A549 (cell line): ENCODE measurements around the gene PAQR8. TPM values are rescaled to one million over a fixed set of nuclear protein-coding genes. Genes with fewer than 3 reads are reported as not detected.

Source experiments
- ATAC-seq, 2 experiments: fragments of 200-7000 bp in 1 of 2; fragments of >200 bp in 1 of 2; cut with Nextera tagmentation in 1 of 2; cut with Tn5 transposase in 1 of 2; 3 replicates each; pipeline versions ENCODE4 v1.8.0 to v1.9.1; 2018 to 2020; ENCODE audit warnings: mild to moderate bottlenecking in 1 of 2, moderate library complexity in 1 of 2
- CTCF ChIA-PET: fragments of 300-600 bp; sonication (Branson Sonifier 250); formaldehyde crosslinking; extraction: SDS; loops from one replicate; lab custom pipeline; 2021; ENCODE audit warnings: antibody characterized with exemption, inconsistent platforms; lab: Yijun Ruan, JAX
- POLR2A ChIA-PET: fragments of 350-600 bp; formaldehyde crosslinking; extraction: SDS; loops from one replicate; lab custom pipeline; 2021; ENCODE audit warnings: antibody characterized with exemption, inconsistent platforms; lab: Yijun Ruan, JAX
- DNase-seq, 2 experiments: peaks; one replicate each; pipeline versions ENCODE4 v3.0.0 to v3.0.0-alpha.2; 2011 to 2016; ENCODE audit warnings: low read depth in 1 of 2, low spot score in 1 of 2
- FAIRE-seq: peaks from 2 replicates; lab custom pipeline; 2011; peaks lifted over from hg19 to GRCh38; lab: Jason Lieb, UNC
- H3K27ac ChIP-seq, 2 experiments: fragments of >200 bp; sonication (Bioruptor Twin); formaldehyde crosslinking; 3 replicates each; pipeline ENCODE4 v1.5.1; 2016 to 2017
- H3K4me1 ChIP-seq: fragments of >200 bp; sonication (Bioruptor Twin); formaldehyde crosslinking; 3 replicates; pipeline ENCODE4 v1.6.1; 2016
- H3K4me2 ChIP-seq: fragments of >200 bp; sonication (Bioruptor Twin); formaldehyde crosslinking; 3 replicates; pipeline ENCODE4 v1.6.1; 2016
- H3K4me3 ChIP-seq: fragments of >200 bp; sonication (Bioruptor Twin); formaldehyde crosslinking; 3 replicates; pipeline ENCODE4 v1.5.1; 2016
- H3K9me3 ChIP-seq: fragments of >200 bp; sonication (Bioruptor Twin); formaldehyde crosslinking; 3 replicates; pipeline ENCODE4 v1.6.1; 2016
- ATOH8 ChIP-seq: fragments of 250-450 bp; sonication (Bioruptor Pico); IDR thresholded peaks from 2 replicates; pipeline ENCODE4 v1.5.0; 2020; ENCODE audit warnings: low read depth, mild to moderate bottlenecking, moderate library complexity
- BHLHE40 ChIP-seq: IDR thresholded peaks from 2 replicates; pipeline ENCODE4 v1.6.1; 2012; ENCODE audit warnings: low read depth, low read length, inconsistent platforms
- CHD2 ChIP-seq: fragments of 150-350 bp; IDR thresholded peaks from 2 replicates; pipeline ENCODE4 v1.6.1; 2014; ENCODE audit warnings: low read length; ENCODE audit not compliant: partially characterized antibody
- E2F6 ChIP-seq: IDR thresholded peaks from 2 replicates; pipeline ENCODE4 v1.6.1; 2012; ENCODE audit warnings: low read depth, borderline replicate concordance
- EHF ChIP-seq: fragments of 250-450 bp; sonication (Bioruptor Pico); IDR thresholded peaks from 2 replicates; pipeline ENCODE4 v1.5.0; 2020; ENCODE audit warnings: mild to moderate bottlenecking
- ELK1 ChIP-seq: fragments of 150-350 bp; IDR thresholded peaks from 2 replicates; pipeline ENCODE4 v1.6.1; 2014; ENCODE audit warnings: low read depth, mild to moderate bottlenecking, low read length
- ESRRA ChIP-seq: fragments of 150-350 bp; IDR thresholded peaks from 2 replicates; pipeline ENCODE4 v1.6.1; 2014; ENCODE audit warnings: mild to moderate bottlenecking, low read length, borderline replicate concordance
- FOSB ChIP-seq: fragments of 250-450 bp; sonication (Bioruptor Pico); IDR thresholded peaks from 2 replicates; pipeline ENCODE4 v1.5.0; 2020; ENCODE audit warnings: mild to moderate bottlenecking, moderate library complexity
- FOSL2 ChIP-seq, 2 experiments: fragments of 450-650 bp in 1 of 2; fragments of >200 bp in 1 of 2; sonication (Bioruptor Twin) in 1 of 2; formaldehyde crosslinking; IDR thresholded peaks; 2 replicates each; pipeline versions ENCODE4 v1.5.0 to v1.6.1; 2016 to 2020; ENCODE audit warnings: mild to moderate bottlenecking in 1 of 2, moderate library complexity in 1 of 2
- GATA3 ChIP-seq: IDR thresholded peaks from 2 replicates; pipeline ENCODE4 v1.6.1; 2012; ENCODE audit warnings: borderline replicate concordance
- HEYL ChIP-seq: fragments of 250-450 bp; sonication (Bioruptor Pico); IDR thresholded peaks from 2 replicates; pipeline ENCODE4 v1.8.0; 2021; ENCODE audit warnings: mild to moderate bottlenecking, moderate library complexity
- HOXB13 ChIP-seq: fragments of 250-450 bp; sonication (Bioruptor Pico); IDR thresholded peaks from 2 replicates; pipeline ENCODE4 v1.5.0; 2020; ENCODE audit warnings: low read depth, mild to moderate bottlenecking, moderate library complexity
- JUN ChIP-seq, 2 experiments: fragments of >200 bp; sonication (Bioruptor Twin); formaldehyde crosslinking; IDR thresholded peaks; 2 replicates in 1 of 2; 3 replicates in 1 of 2; pipeline ENCODE4 v1.6.1; 2016 to 2017
- KDM1A ChIP-seq: fragments of 200-600 bp; sonication (generic); IDR thresholded peaks from 2 replicates; pipeline ENCODE4 v1.6.1; 2016; ENCODE audit warnings: low read depth, mild to moderate bottlenecking
- MAFK ChIP-seq: fragments of 450-650 bp; IDR thresholded peaks from 2 replicates; pipeline ENCODE4 v1.6.1; 2014; ENCODE audit not compliant: partially characterized antibody
- MYC ChIP-seq: IDR thresholded peaks from 2 replicates; pipeline ENCODE4 v1.6.1; 2012; ENCODE audit warnings: mild to moderate bottlenecking, inconsistent platforms, low read length, improper control_type of control experiment, borderline replicate concordance
- NR3C1 ChIP-seq: fragments of >200 bp; sonication (Bioruptor Twin); formaldehyde crosslinking; IDR thresholded peaks from 3 replicates; pipeline ENCODE4 v1.6.1; 2017
- PHF8 ChIP-seq: fragments of 200-600 bp; sonication (generic); IDR thresholded peaks from 2 replicates; pipeline ENCODE4 v1.6.1; 2016; ENCODE audit warnings: low read depth, mild to moderate bottlenecking, antibody characterized with exemption, moderate library complexity, borderline replicate concordance
- POLR2A ChIP-seq: IDR thresholded peaks from 2 replicates; pipeline ENCODE4 v1.6.1; 2012; ENCODE audit warnings: mild to moderate bottlenecking, low read length
- POLR2AphosphoS2 ChIP-seq: conservative IDR thresholded peaks from 2 replicates; pipeline ENCODE4 v1.6.1; 2012; ENCODE audit warnings: low read length, improper control_type of control experiment, inconsistent platforms
- RAD21 ChIP-seq, 2 experiments: fragments of >200 bp in 1 of 2; sonication (Bioruptor Twin) in 1 of 2; formaldehyde crosslinking in 1 of 2; IDR thresholded peaks in 1 of 2; conservative IDR thresholded peaks in 1 of 2; 2 replicates in 1 of 2; 3 replicates in 1 of 2; pipeline ENCODE4 v1.6.1; 2012 to 2018; ENCODE audit warnings: inconsistent platforms in 1 of 2
- RCOR1 ChIP-seq: fragments of 150-350 bp; IDR thresholded peaks from 2 replicates; pipeline ENCODE4 v1.6.1; 2014; ENCODE audit warnings: antibody characterized with exemption, low read length, low read depth
- RFX5 ChIP-seq: fragments of 450-650 bp; IDR thresholded peaks from 2 replicates; pipeline ENCODE4 v1.7.1; 2014; ENCODE audit warnings: antibody characterized with exemption, mild to moderate bottlenecking, moderate library complexity
- SREBF2 ChIP-seq: fragments of 450-650 bp; IDR thresholded peaks from 2 replicates; pipeline ENCODE4 v1.6.1; 2014; ENCODE audit warnings: mild to moderate bottlenecking, moderate library complexity
- TP53 ChIP-seq: fragments of 250-450 bp; sonication (Bioruptor Pico); IDR thresholded peaks from 2 replicates; pipeline ENCODE4 v1.5.0; 2021; ENCODE audit warnings: mild to moderate bottlenecking, moderate library complexity
- USF2 ChIP-seq: fragments of 450-650 bp; IDR thresholded peaks from 2 replicates; pipeline ENCODE4 v1.6.1; 2014; ENCODE audit warnings: antibody characterized with exemption
- ZNF302 ChIP-seq: fragments of 250-450 bp; sonication (Bioruptor Pico); IDR thresholded peaks from 2 replicates; pipeline ENCODE4 v1.9.0; 2021; ENCODE audit warnings: inconsistent platforms, mild to moderate bottlenecking, moderate library complexity
- ZSCAN20 ChIP-seq: fragments of 250-450 bp; sonication (Bioruptor Pico); IDR thresholded peaks from 2 replicates; pipeline ENCODE4 v1.8.0; 2022; ENCODE audit warnings: mild to moderate bottlenecking, moderate library complexity
- WGBS: methylation state at CpG from one replicate; pipeline ENCODE4 v1.1.6; 2017; ENCODE audit errors: missing lambda C conversion rate; 5-methylcytosine and 5-hydroxymethylcytosine counted together
- polyA minus RNA-seq: library from RNA; depleted of rRNA, polyadenylated mRNA; stranded (reverse); fragments of >200 nt; gene quantifications from 2 replicates; pipeline ENCODE4 v1.2.3, GENCODE V29; 2011; rRNA and poly(A)+ RNA removed
- polyA plus RNA-seq, 4 experiments: library from polyadenylated mRNA; depleted of rRNA in 3 of 4; stranded (reverse); fragments of >200 nt; fragmentation: RNase III in 1 of 4; extraction: RNeasy Plus Mini Kit Qiagen cat#74134 plus additional on column Dnase treatment in 1 of 4; gene quantifications; 2 replicates in 3 of 4; 3 replicates in 1 of 4; pipeline ENCODE4 v1.2.3, GENCODE V29; 2011 to 2017

The PAQR8 gene
- polyA plus RNA-seq (2011; rRNA removed) (1.2 and 1.3 TPM in 2 replicates), polyA plus RNA-seq (2017; fragmentation: RNase III; extraction: RNeasy Plus Mini Kit Qiagen cat#74134 plus additional on column Dnase treatment) (0.50 to 0.84 TPM (median 0.80 TPM) in 3 replicates), polyA minus RNA-seq (0.99 and 1.6 TPM in 2 replicates)
- 0.24 and 0.35 TPM in 2 replicates for polyA plus RNA-seq (2012; cell fraction: cytosol; rRNA removed)
- 0.27 and 0.36 TPM in 2 replicates for polyA plus RNA-seq (2012; cell fraction: nucleus; rRNA removed)

GRCh38 chr6:52361945-52362442 is at the start of gene PAQR8:
PAQR8 (plus strand) TSS chr6:52362151; CDS start chr6:52403214, 41,063 bp downstream.
- no peak for TF ChIP-seq FOSL2 (IDR thresholded peaks at IDR 0.05)
- no peak for TF ChIP-seq FOSL2 (CRISPR knock-in tag; IDR thresholded peaks at IDR 0.05)
- TF ChIP-seq ESRRA: no peak
- TF ChIP-seq HOXB13 (CRISPR knock-in tag): no peak
- 0 out of 5 replicates have a peak, but pooled peaks of 1 of the 2 experiments have one; percentile 38 for TF ChIP-seq JUN (IDR thresholded peaks at IDR 0.05)
- no peak for TF ChIP-seq RCOR1
- TF ChIP-seq ZSCAN20 (CRISPR knock-in tag): no peak
- TF ChIP-seq USF2: no peak
- TF ChIP-seq TP53 (CRISPR knock-in tag): 0 out of 2 replicates have a peak, but pooled peaks have one; percentile 29
- no peak for TF ChIP-seq ZNF302 (CRISPR knock-in tag)
- TF ChIP-seq KDM1A: no peak
- TF ChIP-seq E2F6: 0 out of 2 replicates have a peak, but pooled peaks have one; percentile 40
- no peak for TF ChIP-seq EHF (CRISPR knock-in tag)
- peak; percentile 66 for TF ChIP-seq POLR2A
- no peak for TF ChIP-seq ELK1
- no peak for TF ChIP-seq MYC
- TF ChIP-seq MAFK: no peak
- 0% methylated on average over 7 of the region's 69 CpGs for WGBS
- FAIRE-seq (no peak), ATAC-seq (peak; percentile 88 to 93), DNase-seq (peak; percentile 24 to 66)
- Histone ChIP-seq H3K4me1 (peaks cover 8% of the 10 kb centered on the region; the same call in 1 of the 3 replicates), H3K4me3 (peak within 1 kb of the TSS; percentile 91), H3K27ac (peak within 1 kb of the TSS; percentile 78 to 90), H3K9me3 (no peaks in the 10 kb centered on the region), H3K4me2 (peak within 1 kb of the TSS; percentile 98)
- ChIA-PET POLR2A (interaction anchor here (0.7 to 2.8 kb wide), 3 partner anchors 10 to 77 kb away, joined by 4 to 24 read pairs (median 4); no protein-coding TSS in a partner anchor), CTCF (interaction anchor here (1.0 to 1.7 kb wide), 5 partner anchors 10 to 291 kb away, joined by 3 to 9 read pairs (median 4); no protein-coding TSS in a partner anchor)

GRCh38 chr6:52312461-52312860 is 49.5 kb upstream of the PAQR8 start:
- no peak for TF ChIP-seq HEYL (CRISPR knock-in tag)
- TF ChIP-seq POLR2A: no peak
- no peak for TF ChIP-seq POLR2AphosphoS2
- TF ChIP-seq SREBF2: no peak
- no peak for TF ChIP-seq PHF8
- no peak for TF ChIP-seq NR3C1
- TF ChIP-seq BHLHE40: no peak
- no peak for TF ChIP-seq RFX5
- TF ChIP-seq GATA3: no peak
- no peak for TF ChIP-seq ZSCAN20 (CRISPR knock-in tag)
- no peak for TF ChIP-seq RAD21 (conservative IDR thresholded peaks at IDR 0.05 in 1 of 2, IDR thresholded peaks at IDR 0.05 in 1 of 2)
- TF ChIP-seq USF2: no peak
- no peak for TF ChIP-seq ATOH8 (CRISPR knock-in tag)
- no peak for TF ChIP-seq TP53 (CRISPR knock-in tag)
- no peak for TF ChIP-seq FOSB (CRISPR knock-in tag)
- no peak for TF ChIP-seq ELK1
- TF ChIP-seq CHD2: no peak
- Histone ChIP-seq H3K4me1 (peaks cover 3% of the 10 kb centered on the region; the same call in 2 of the 3 replicates), H3K9me3 (no peaks in the 10 kb centered on the region), H3K4me3 (no peak overlapping the region), H3K27ac (no peak overlapping the region), H3K4me2 (no peak overlapping the region)
- ChIA-PET CTCF (no interaction called here), POLR2A (no interaction called here)
- DNase-seq: no peak
- WGBS: 82% methylated on average over 2 of the region's 2 CpGs
- no peak for ATAC-seq
- no peak for FAIRE-seq
